HG02798 (cell line): ENCODE measurements around the gene INTS11.
"Not testable (repeated sequence)": the region's sequence is repeated elsewhere in the genome, so short reads cannot be mapped to it uniquely, and the experiment has no call there.

Experiments used
- ATAC-seq: cut with Tn5 transposase; IDR thresholded peaks from one replicate; pipeline ENCODE4 v1.9.1; 2021; ENCODE audit warnings: mild to moderate bottlenecking; ENCODE audit not compliant: unreplicated experiment, poor library complexity

INTS11 gene

DNA sequence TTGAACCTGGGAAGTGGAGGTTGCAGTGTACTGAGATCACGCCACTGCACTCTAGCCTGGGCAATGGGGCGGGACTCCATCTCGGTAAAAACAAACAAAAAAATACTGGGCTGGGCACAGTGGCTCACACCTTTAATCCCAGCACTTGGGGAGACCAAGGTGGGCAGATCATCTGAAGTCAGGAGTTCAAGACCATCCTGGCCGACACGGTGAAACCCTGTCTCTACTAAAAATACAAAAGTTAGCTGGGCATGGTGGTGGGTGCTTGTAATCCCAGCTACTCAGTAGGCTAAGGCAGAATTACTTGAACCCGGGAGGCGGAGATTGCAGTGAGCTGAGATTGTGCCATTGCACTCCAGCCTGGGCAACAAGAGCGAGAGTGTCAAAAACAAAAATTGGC, 8.3 kb downstream of the INTS11 start:
- not testable (repeated sequence) for ATAC-seq

GRCh38 chr1:1315435-1315954, 9.0 kb downstream of the INTS11 start:
- ATAC-seq: no peak

GRCh38 chr1:1314678-1315335, 9.7 kb downstream of the INTS11 start:
- no peak for ATAC-seq

DNA sequence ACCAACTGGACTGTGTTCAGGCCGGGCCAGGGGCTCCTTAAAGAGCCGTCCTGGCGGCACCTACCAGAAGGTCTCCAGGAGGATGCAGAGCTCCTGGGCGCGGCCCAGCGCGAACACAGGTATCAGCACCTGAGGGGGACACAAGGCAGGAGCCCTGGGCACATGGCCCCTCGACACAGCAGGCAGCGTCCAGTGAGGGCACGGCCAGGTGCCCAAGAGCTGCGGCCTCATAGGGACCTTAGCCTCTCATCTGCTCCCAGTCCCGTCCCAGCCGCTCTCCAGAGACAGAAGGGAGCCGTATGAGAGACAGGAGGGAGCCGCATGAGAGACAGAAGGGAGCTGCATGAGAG, 10.2 kb downstream of the INTS11 start:
- ATAC-seq: no peak

- ATAC-seq: no peak
Observed at GRCh38 chr1:1313500-1314236, 10.8 kb downstream of the INTS11 start.

DNA sequence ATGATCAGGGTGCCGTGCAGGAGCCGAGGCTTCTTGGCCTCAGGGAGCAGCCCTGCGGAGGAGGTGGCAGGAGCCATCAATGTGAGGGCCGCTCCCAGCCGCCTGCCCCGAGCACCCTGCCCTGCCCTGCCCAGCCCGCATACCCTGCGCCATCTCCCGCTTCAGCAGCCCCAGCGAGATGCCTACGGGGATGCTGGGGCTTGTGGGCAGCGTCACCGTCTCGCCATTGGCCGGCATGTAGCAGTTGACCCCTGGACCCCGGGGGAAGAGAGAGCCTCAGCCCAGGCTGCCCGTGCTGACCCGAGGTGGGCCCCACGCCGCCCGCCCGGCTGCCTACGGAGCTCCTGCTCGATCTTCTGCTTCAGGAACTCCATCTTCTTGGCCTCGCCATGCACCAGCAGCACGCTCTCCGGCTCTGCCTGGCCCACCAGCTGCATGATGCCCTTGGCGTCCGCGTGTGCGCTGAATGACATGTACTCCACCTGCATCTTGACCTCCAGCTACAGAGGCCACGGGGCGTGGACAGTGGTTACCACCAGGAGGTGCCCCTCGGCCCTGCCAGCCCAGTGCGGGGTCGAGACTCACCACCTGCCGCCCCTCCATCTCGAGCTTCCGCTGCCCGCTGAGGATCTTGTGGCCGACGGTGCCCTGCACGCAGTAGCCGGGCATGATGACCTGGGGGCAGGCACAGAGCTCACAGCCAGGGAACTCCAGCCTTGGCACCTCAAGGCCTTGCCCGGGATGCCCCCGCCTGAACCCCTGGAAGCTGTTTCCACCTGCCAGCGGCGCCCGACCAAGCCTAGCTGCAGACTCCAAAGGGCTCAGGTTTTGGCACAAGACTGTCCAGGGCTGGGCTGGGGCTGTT, 11.8 kb downstream of the INTS11 start:
- no peak for ATAC-seq

DNA sequence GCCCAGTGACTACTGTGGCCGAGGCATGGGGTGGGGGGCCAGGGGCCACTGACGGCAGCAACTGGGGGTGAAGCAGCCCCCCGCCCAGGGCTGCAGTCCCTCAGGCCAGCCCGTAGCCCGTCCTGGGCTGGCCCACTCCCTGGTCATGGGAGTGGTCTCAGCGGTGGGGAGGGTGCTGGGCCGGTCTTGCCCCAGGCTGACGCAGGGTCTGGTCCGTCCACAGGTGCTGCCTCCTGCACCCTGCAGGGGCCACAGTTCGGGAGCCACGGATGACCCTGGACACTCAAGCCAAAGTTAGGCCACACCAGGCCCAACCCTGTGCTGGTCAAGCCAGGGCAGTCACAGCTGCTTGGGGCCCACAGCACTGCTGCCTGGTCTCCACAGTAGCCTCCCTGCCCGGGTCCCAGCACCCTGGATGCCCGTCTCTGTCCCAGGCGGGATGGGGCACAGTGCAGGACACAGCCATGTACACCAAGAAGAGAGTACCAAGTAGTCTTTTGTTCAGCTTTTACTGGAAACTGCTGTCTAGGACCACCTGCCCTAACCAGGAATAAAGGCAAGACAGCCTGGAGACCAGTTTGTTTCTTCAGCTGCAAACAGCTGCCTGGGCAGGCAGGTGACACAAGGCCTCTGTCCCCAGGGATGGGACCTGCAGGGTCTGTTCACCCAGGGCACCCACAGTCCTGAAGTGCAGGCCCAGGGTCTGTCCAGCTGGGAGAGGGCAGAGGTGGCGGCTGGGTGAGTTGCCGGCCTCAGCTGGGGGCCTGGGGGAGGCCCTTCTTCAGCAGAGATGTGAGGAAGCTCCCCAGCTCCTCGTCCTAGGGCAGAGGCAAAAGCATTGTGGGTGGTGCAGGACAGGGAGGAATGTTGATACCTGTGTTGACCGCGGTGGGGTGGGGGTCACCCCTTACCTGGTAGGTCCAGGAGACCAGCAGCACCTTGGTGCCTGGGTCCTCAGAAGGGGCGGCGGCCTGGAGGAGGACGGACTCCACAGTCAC, 13.1 kb downstream of the INTS11 start:
- no peak for ATAC-seq

DNA sequence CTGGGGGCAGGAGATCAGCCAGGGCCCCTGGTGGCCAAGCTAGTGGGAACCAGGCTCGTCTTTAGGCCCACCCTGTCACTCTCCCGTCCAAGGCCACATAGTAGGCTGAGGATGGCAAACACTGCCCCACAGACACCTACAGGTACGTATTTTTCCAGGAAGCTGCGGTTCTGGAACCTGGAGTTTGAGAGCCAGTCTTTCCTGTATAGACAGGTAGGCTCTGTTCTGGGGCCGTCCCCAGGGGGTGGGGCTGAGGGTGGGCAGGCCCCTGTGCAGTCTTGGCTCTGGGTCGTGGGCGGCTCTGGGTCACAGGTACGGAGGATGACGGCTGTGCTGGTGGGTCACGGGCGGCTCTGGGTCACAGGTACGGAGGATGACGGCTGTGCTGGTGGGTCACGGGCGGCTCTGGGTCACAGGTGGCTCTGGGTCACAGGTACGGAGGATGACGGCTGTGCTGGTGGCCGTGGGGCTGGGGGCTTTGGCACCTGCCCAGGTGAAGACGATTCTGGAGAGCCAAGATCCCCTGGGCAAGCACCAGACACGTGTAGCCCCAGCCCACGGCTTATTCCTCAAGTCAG, 13.9 kb downstream of the INTS11 start:
- no peak for ATAC-seq

DNA sequence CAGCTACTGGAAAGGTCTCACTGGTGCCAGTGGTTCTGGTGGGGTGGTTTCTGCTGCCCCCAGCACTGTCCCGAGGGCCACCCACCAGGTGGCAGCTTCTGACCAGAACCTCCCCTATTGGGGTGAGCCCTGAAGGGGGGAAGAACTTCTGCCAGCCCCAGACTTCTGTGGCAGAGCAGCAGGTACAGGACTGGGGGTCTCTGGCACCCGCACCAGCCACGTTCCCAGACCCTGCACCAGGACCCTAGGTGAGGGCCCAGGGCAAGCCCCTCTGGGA, 14.4 kb downstream of the INTS11 start:
- ATAC-seq: no peak

- no peak for ATAC-seq
Observed at GRCh38 chr1:1309251-1310108, 15.0 kb downstream of the INTS11 start.

DNA sequence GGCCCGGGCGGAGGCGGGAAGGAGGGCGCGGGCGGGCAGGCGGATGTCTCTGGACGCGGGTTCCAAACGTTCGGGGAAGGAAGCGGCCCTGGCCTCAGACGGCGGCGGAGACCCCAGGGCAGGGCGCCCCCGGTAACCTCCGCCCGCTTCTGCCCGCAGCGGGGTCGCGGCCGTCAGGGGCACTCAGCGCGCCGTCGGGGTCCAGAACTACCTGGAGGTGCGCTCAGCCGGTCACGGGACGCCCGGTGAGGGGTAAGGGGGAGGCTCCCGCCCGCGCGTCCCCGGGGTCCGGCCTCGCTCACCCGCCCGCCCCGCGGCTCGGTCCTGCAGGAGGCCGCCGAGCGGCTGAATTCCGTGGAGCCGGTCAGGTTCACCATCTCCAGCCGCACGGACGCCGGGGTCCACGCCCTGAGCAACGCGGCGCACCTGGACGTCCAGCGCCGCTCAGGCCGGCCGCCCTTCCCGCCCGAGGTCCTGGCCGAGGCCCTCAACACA, 15.7 kb downstream of the INTS11 start:
- ATAC-seq: no peak

GRCh38 chr1:1307923-1308755, 16.3 kb downstream of the INTS11 start, which contains the start of the genes ACAP3 and PUSL1:
ACAP3 (minus strand) TSS chr1:1307930; CDS start chr1:1307815, 115 bp downstream.
PUSL1 (plus strand) TSS chr1:1308597; CDS start chr1:1308644, 47 bp downstream.
- peak; percentile 72 for ATAC-seq

GRCh38 chr1:1307261-1307922, 17.1 kb downstream of the INTS11 start:
- ATAC-seq: peak; percentile 6

GRCh38 chr1:1306661-1307260, 17.7 kb downstream of the INTS11 start:
- ATAC-seq: no peak

GRCh38 chr1:1306070-1306660, 18.3 kb downstream of the INTS11 start:
- ATAC-seq: no peak
